Measurements from ENCODE around the gene CDK4.

DNA sequence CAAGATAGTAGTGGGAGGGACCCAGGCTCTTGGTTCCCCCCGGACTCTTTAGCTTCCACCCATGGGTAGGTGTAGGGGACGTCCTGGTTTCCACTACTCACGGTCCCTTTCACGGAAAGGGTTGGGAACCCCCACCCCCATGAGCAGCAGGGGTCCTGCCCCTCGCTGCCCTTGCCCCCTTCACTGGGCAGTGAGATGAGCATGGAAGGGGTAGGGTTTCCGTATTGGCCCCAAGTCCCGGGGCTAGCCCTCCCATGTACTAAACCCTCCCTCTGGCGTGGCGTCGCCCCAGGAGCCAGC is 26.3 kb downstream of the CDK4 start:
- TF ChIP-seq POLR2AphosphoS5 (IDR thresholded peaks at IDR 0.05) (no peak), CTCF (IDR thresholded peaks at IDR 0.05 in 8 of 11, conservative IDR thresholded peaks at IDR 0.05 in 3 of 11) (no peak)

Data from spleen (tissue), 7 donors.